AG04450 (cell line): ENCODE results near the gene AP4E1. TPM values are rescaled to one million over a fixed set of nuclear protein-coding genes. Genes with fewer than 3 reads are reported as not detected.

Source experiments
- CTCF ChIA-PET: fragments of 300-600, 350-600 bp; formaldehyde crosslinking; extraction: SDS; loops from one replicate; lab custom pipeline; 2022; ENCODE audit warnings: antibody characterized with exemption, inconsistent platforms; lab: Charles Lee
- POLR2A ChIA-PET: fragments of 350-600 bp; formaldehyde crosslinking; extraction: SDS; loops from one replicate; lab custom pipeline; 2021; ENCODE audit warnings: antibody characterized with exemption, inconsistent platforms; lab: Yijun Ruan, JAX
- DNase-seq: peaks from one replicate; pipeline ENCODE4 v3.0.0-alpha.2; 2011; ENCODE audit warnings: low read depth, low spot score
- H3K27ac ChIP-seq: one replicate; pipeline ENCODE4 v1.5.1; 2012; ENCODE audit warnings: low read depth, low read length, control low read depth
- H3K27me3 ChIP-seq: one replicate; pipeline ENCODE4 v1.6.0; 2012; ENCODE audit warnings: low read length; ENCODE audit not compliant: control insufficient read depth, insufficient read depth
- H3K4me3 ChIP-seq: 2 replicates; pipeline ENCODE4 v1.5.1; 2011; ENCODE audit warnings: mild to moderate bottlenecking, low read depth, low read length, control low read depth
- H3K9me3 ChIP-seq: 2 replicates; pipeline ENCODE4 v1.5.1; 2012; ENCODE audit warnings: low read length; ENCODE audit not compliant: control insufficient read depth, insufficient read depth
- CTCF ChIP-seq: IDR thresholded peaks from 2 replicates; pipeline ENCODE4 v1.5.1; 2011; ENCODE audit warnings: low read depth, low read length, control low read depth, inconsistent platforms
- polyA plus RNA-seq: library from polyadenylated mRNA; depleted of rRNA; stranded (reverse); fragments of >200 nt; gene quantifications from 2 replicates; pipeline ENCODE4 v1.2.3, GENCODE V29; 2011

The AP4E1 gene
- polyA plus RNA-seq, 1 experiment = 4.5 TPM

GRCh38 chr15:50971542-50971941 lies 63.1 kb downstream of the AP4E1 start:
- H3K27me3 ChIP-seq = no peaks in the 10 kb centered on the region
- H3K4me3 ChIP-seq = no peak overlapping the region
- no peak overlapping the region for H3K27ac ChIP-seq
- ChIA-PET POLR2A (no interaction called here), CTCF (no interaction called here)
- H3K9me3 ChIP-seq = peaks cover 6% of the 10 kb centered on the region
- no peak for TF ChIP-seq CTCF
- DNase-seq = no peak

- Histone ChIP-seq H3K27ac (no peak overlapping the region), H3K4me3 (no peak overlapping the region), H3K9me3 (peaks cover 6% of the 10 kb centered on the region), H3K27me3 (no peaks in the 10 kb centered on the region)
- no peak for TF ChIP-seq CTCF
- no peak for DNase-seq
- POLR2A ChIA-PET = no interaction called here
- CTCF ChIA-PET = no interaction called here
These were observed 65.1 kb downstream of the AP4E1 start for GRCh38 chr15:50973605-50974004.

DNA sequence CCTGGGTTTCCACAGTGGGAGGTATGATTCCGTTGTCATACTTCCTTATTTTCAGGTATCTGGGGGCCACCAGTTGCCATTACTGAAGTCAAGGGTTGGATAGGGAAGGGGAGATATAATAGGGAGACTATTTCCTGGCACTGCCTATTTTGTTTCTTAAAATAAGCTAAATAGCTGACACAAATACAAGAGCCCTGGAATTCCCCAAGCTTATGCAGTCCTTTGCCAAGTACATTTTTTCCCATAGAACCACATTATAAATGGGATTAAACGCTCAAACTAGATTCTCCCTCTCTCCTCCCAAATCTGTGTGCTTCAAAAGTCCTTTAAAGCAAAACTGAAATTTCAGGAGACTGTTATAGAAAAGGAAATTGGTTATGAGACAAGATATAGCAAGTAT lies 68.7 kb downstream of the AP4E1 start:
- TF ChIP-seq CTCF = no peak
- no peak for DNase-seq
- H3K4me3 ChIP-seq = no peak overlapping the region
- POLR2A ChIA-PET = no interaction called here
- H3K9me3 ChIP-seq = peaks cover 4% of the 10 kb centered on the region; the same call in 1 of the 2 replicates
- H3K27ac ChIP-seq = no peak overlapping the region
- H3K27me3 ChIP-seq = no peaks in the 10 kb centered on the region
- CTCF ChIA-PET = no interaction called here

GRCh38 chr15:50978580-50978979 lies 70.1 kb downstream of the AP4E1 start:
- CTCF ChIA-PET = interaction anchor here (0.6 kb wide), 1 partner anchor 48 kb away, joined by 4 read pairs; no protein-coding TSS in a partner anchor

GRCh38 chr15:50979041-50979440 lies 70.6 kb downstream of the AP4E1 start:
- TF ChIP-seq CTCF = no peak
- CTCF ChIA-PET = interaction anchor here (0.6 kb wide), 1 partner anchor 49 kb away, joined by 4 read pairs; no protein-coding TSS in a partner anchor
- Histone ChIP-seq H3K4me3 (no peak overlapping the region), H3K9me3 (no peaks in the 10 kb centered on the region), H3K27me3 (no peaks in the 10 kb centered on the region), H3K27ac (no peak overlapping the region)
- no peak for DNase-seq
- POLR2A ChIA-PET = no interaction called here

More at GRCh38 chr15:50978580-50978979, 70.1 kb downstream of the AP4E1 start:
- POLR2A ChIA-PET = interaction anchor here (0.6 kb wide), 1 partner anchor 184 kb away, joined by 3 read pairs; no protein-coding TSS in a partner anchor
- no peak overlapping the region for H3K4me3 ChIP-seq
- H3K27me3 ChIP-seq = no peaks in the 10 kb centered on the region
- H3K9me3 ChIP-seq = no peaks in the 10 kb centered on the region
- H3K27ac ChIP-seq = no peak overlapping the region
- DNase-seq = no peak
- TF ChIP-seq CTCF = no peak
